WI38 (cell line): ENCODE measurements around the gene BHLHE40.
A peak's percentile ranks its signal among the peaks of the same experiment; 100 is the strongest.

Experiments
- H3K4me3 ChIP-seq: 2 replicates; pipeline ENCODE4 v1.5.1; 2011; ENCODE audit warnings: low read depth, mild to moderate bottlenecking, control low read depth, low read length
- CTCF ChIP-seq: IDR thresholded peaks from 2 replicates; pipeline ENCODE4 v1.5.1; 2012; ENCODE audit warnings: low read depth, mild to moderate bottlenecking, control low read depth, low read length

Gene BHLHE40

DNA sequence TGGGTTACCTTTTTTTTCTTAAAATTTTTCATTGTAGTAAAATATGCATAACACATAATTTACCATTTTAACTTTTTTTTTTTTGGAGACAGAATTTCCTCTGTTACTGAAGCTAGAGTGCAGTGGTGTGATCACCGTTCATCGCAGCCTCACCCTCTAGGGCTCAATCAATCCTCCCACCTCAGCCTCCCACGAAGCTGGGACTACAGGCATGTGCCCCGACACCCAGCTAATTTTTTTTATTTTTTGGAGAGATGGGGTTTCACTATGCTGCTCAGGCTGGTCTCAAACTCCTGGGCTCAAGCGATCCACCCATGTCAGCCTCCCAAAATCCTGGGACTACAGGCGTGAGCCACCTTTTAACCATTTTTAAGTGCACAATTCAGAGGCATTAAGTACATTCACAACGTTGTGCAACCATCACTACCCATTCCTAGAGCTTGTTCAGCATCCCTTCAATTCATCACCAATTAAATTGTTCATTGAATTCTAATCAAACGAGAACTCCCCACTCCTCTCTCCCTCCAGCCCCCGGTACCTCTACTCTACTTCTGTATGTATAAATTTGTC is 44.6 kb downstream of the BHLHE40 start:
- no peak overlapping the region for H3K4me3 ChIP-seq
- no peak for TF ChIP-seq CTCF

DNA sequence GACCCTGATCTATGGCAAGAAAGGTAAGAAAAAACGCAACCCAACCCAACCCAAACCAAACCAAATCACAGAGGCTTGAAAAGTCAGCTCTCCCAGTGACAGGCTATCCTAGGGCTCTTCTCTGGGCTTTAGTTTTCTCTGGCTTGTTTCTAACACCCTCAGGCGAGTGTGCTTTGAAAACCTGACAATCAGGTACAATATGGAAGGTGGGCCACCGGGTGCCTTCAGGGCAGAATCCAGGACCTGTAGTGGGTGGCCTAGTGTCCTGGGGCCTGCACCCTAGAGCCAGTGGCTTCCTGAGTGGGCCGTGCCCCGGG is 46.8 kb downstream of the BHLHE40 start:
- peak overlapping the region; percentile 58 for H3K4me3 ChIP-seq
- TF ChIP-seq CTCF = no peak

- TF ChIP-seq CTCF = no peak
- H3K4me3 ChIP-seq = no peak overlapping the region
Measured at GRCh38 chr3:5029715-5030114, 50.5 kb downstream of the BHLHE40 start.

- H3K4me3 ChIP-seq = no peak overlapping the region
- no peak for TF ChIP-seq CTCF
Measured at GRCh38 chr3:5030152-5030551, 50.9 kb downstream of the BHLHE40 start.

GRCh38 chr3:5032844-5033243 is 53.6 kb downstream of the BHLHE40 start:
- no peak for TF ChIP-seq CTCF
- no peak overlapping the region for H3K4me3 ChIP-seq
